GM12865 (cell line): ENCODE data around the gene LHPP.

ENCODE experiments used
- DNase-seq: peaks from one replicate; pipeline ENCODE4 v3.0.0; 2010; ENCODE audit warnings: low read depth
- H3K4me3 ChIP-seq: 2 replicates; pipeline ENCODE4 v1.5.1; 2011; ENCODE audit warnings: mild to moderate bottlenecking, low read depth, low read length, control low read depth
- CTCF ChIP-seq: IDR thresholded peaks from 2 replicates; pipeline ENCODE4 v1.5.1; 2011; ENCODE audit warnings: low read length, control low read depth, low read depth, inconsistent platforms; ENCODE audit not compliant: insufficient read depth; ENCODE audit errors: missing control alignments

LHPP gene

DNA sequence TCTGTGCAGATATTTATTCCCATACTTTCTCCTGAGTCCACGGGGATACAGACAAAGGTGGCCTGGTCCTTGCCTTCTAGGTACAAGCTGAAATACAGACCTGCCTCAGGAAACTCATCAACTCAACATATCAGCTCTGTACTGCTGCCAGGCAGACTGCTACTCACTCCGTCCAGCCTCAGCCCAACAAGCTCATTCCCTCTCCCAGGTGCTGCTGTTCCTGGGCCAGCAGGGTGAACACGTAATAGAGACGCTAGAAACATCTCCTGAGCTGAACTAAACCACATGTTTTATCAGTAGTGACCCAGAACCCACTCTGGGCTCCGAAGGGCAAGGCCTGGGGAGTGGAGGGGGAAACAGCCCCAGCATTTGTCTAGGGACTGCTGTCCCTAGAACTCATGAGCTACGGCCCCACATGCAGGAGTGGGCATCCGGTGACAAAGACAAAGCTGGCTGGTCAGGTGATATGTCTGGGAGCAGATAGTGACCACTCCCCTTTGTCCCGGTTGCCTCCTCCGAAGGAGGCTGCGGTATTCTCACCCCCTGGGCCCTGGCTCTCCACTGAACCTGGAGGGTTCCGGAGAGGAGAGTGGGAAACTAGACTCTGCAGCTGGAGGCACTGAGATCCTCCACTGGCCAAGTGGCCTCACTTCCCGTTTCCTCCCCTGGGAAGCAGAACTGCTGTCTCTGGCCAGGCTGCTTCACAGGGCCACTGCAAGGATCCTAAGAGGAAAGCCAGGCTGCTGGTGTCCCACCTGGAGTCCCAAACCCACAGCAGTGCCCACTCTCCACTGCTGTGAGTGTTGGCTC, 166.4 kb downstream of the LHPP start:
- no peak overlapping the region for H3K4me3 ChIP-seq
- TF ChIP-seq CTCF: no peak
- no peak for DNase-seq

GRCh38 chr10:124628676-124629021, 167.0 kb downstream of the LHPP start:
- TF ChIP-seq CTCF: no peak
- no peak for DNase-seq

DNA sequence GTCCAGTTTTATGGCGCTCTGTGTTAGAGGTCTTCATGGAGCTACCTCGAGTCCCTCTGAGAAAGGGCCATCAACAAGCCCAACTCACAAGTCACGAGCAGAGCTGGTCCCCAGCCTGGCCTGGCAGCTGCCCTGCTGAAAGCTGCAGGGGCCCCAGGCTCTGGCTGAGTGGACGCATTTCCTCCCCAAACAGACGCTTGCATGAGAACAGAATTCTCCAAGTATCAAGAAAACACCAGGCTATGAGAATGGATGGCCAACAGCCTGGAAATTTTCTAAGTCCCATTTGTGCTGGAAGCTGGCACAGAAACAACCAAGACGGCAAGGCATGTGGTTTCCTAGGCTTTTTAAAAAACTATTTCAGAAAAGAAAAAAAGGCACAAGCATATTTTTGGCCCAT, 167.8 kb downstream of the LHPP start:
- TF ChIP-seq CTCF: no peak
- DNase-seq: no peak
- no peak overlapping the region for H3K4me3 ChIP-seq

More at GRCh38 chr10:124628676-124629021, 167.0 kb downstream of the LHPP start:
- no peak overlapping the region for H3K4me3 ChIP-seq

DNA sequence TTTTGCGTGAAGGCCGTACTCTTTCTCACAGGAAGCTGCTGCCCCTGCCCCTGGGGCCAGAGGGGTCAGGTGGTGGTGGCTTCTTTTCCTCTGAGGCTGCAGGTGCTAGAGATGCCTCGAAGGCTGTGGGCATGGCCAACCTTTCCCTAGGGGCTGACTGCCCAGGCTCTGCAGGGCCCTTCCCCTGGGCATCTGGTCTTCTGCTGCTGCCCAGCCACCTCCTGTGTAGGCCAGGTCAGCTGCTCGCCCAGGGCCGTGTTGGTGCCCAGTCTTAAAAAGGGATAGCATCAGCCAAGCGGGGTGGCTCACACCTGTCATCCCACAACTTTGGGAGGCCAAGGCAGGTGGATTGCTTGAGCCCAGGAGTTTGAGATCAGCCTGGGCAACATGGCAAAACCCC, 168.2 kb downstream of the LHPP start:
- no peak for DNase-seq
- no peak for TF ChIP-seq CTCF
- H3K4me3 ChIP-seq: no peak overlapping the region

DNA sequence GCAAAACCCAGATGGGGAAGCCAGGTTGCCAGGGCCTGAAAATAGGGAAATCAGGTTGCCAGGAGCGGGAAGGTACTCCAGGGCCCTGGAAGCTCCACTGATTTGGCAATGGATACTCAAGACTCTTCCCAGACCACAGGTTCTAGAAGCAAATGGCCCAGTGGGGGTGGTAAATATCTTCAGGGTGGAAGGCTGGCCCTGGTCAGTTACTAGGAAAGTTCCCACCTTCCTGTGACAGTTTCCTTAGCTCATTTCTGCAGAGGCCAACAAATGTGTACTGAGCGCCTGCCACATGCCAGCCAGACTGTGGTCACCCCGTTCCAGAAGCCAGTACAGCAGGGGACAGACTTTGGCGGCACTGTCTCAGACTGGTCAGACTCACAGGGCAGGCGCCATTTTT, 168.9 kb downstream of the LHPP start:
- DNase-seq: no peak
- H3K4me3 ChIP-seq: no peak overlapping the region
- TF ChIP-seq CTCF: no peak

DNA sequence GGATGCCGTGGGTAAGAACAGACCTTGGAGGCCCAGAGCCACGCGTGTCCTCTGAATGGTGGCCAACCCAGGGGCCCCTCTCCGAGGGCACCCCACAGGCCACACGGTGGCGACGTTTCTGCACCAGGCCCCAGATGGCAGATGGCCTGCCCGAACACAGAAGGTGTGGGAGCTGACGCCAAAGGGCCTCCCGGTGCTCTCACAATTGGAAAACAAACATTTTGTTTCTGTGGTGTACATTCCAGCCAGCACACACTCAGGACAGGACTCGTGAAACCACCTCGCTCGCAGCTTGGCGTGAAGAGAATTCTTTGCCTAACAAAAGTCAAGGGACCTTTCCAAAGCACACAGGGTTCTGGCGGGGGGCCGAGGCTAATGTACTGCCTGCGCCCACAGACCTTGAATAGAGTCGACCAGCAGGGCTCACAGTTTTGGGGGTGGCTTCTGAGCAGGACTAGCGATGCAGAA, 170.5 kb downstream of the LHPP start:
- H3K4me3 ChIP-seq: no peak overlapping the region
- no peak for DNase-seq
- peak; percentile 15 for TF ChIP-seq CTCF

- TF ChIP-seq CTCF: no peak
- no peak overlapping the region for H3K4me3 ChIP-seq
- no peak for DNase-seq
These were observed 170.9 kb downstream of the LHPP start for GRCh38 chr10:124632566-124632965.
